GM18498 (cell line): ENCODE measurements around the gene MFAP3L.

Experiments used
- ATAC-seq: cut with Tn5 transposase; IDR thresholded peaks from one replicate; pipeline ENCODE4 v1.9.1; 2021; ENCODE audit warnings: mild to moderate bottlenecking, moderate library complexity; ENCODE audit not compliant: unreplicated experiment

The MFAP3L gene

GRCh38 chr4:170022211-170022610 is 4.0 kb downstream of the MFAP3L start:
- no peak for ATAC-seq

GRCh38 chr4:170017252-170017651 is 8.9 kb downstream of the MFAP3L start:
- ATAC-seq, result no peak

- ATAC-seq, result no peak
These were observed 10.9 kb downstream of the MFAP3L start for GRCh38 chr4:170015285-170015684.

- ATAC-seq, result no peak
These were observed 11.7 kb downstream of the MFAP3L start for GRCh38 chr4:170014359-170015011.

- no peak for ATAC-seq
These were observed 13.6 kb downstream of the MFAP3L start for GRCh38 chr4:170012629-170012958.

- no peak for ATAC-seq
These were observed 14.1 kb downstream of the MFAP3L start for GRCh38 chr4:170011921-170012628.

- ATAC-seq, result no peak
These were observed 16.9 kb downstream of the MFAP3L start for GRCh38 chr4:170009291-170009690.

GRCh38 chr4:170008801-170009200 is 17.4 kb downstream of the MFAP3L start:
- no peak for ATAC-seq

- peak; percentile 76 for ATAC-seq
These were observed 17.8 kb downstream of the MFAP3L start for GRCh38 chr4:170008371-170008770.

GRCh38 chr4:170007113-170007512 is 19.1 kb downstream of the MFAP3L start:
- ATAC-seq, result no peak

- ATAC-seq, result no peak
These were observed 20.7 kb downstream of the MFAP3L start for GRCh38 chr4:170005472-170005871.

- no peak for ATAC-seq
These were observed 21.4 kb downstream of the MFAP3L start for GRCh38 chr4:170004651-170005295.

- ATAC-seq, result no peak
These were observed 22.8 kb downstream of the MFAP3L start for GRCh38 chr4:170003071-170004070.

GRCh38 chr4:170001745-170002267 is 24.4 kb downstream of the MFAP3L start:
- no peak for ATAC-seq

- ATAC-seq, result no peak
These were observed 25.0 kb downstream of the MFAP3L start for GRCh38 chr4:170001011-170001744.

GRCh38 chr4:169999923-170000322 is 26.3 kb downstream of the MFAP3L start:
- no peak for ATAC-seq

GRCh38 chr4:169998981-169999380 is 27.2 kb downstream of the MFAP3L start:
- ATAC-seq, result no peak

GRCh38 chr4:169996379-169997240 is 29.6 kb downstream of the MFAP3L start:
- ATAC-seq, result no peak

- no peak for ATAC-seq
These were observed 32.7 kb downstream of the MFAP3L start for GRCh38 chr4:169993531-169993930.
